GM18499 (cell line): ENCODE measurements around the gene SCUBE1.

Experiments used
- ATAC-seq: cut with Tn5 transposase; IDR thresholded peaks from one replicate; pipeline ENCODE4 v1.9.1; 2021; ENCODE audit warnings: moderate number of reproducible peaks; ENCODE audit not compliant: insufficient read depth, unreplicated experiment

The SCUBE1 gene

DNA sequence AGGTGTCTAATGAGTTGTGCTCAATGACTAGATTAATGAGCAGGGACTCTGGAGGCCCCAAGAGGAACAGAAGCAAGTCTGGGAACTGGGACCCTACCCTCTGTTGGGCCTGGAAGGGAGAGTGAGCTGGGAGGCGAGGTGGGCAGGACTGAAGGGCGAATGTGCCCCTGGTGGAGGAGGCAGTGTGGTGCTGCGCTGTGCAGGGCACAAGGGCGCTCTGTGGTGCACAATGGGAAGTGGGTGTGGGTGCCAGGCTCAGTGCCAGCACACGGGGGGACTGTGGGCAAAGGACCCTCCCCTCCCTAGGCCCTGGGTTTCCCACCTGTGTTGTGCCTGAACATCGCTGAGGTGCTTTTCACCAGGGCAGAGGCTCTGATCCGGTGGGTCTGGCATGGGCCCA, 98.8 kb downstream of the SCUBE1 start:
- ATAC-seq = no peak

GRCh38 chr22:43243324-43243723, 99.8 kb downstream of the SCUBE1 start:
- ATAC-seq = no peak

GRCh38 chr22:43242627-43243026, 100.5 kb downstream of the SCUBE1 start:
- ATAC-seq = no peak

DNA sequence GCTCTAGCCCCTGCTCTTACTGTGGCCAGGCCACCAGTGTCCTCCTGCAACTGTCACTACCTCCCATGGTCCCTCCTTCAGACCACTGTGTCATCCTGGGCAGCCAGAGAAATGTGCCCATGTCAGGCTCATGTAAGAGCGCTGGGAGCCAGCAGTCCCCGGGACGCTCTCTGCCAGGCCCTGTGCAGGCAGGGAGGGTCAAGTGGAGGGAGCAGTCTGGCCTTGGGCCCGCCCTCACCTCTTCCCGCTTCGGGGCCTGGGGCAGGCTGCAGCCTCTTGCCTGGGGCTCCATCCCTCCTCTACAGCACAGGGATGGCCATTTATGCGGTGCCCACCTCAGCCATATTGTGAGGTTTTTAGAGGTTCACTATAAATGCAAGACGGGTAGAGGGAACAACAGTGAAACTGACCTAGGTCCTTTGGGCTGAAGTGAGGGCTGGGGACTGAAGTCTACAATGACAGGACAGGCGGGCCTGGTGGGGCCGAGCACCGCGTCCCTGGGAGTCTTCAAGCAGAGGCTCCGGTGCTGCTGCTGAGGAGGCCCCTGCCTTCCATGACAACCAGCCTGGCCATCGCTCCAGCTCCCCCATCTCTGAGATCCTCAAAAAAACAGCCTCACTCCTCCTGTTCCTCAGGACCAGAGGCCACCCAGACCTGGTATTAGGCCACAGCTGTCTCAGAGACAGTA, 101.3 kb downstream of the SCUBE1 start:
- no peak for ATAC-seq

GRCh38 chr22:43241138-43241597, 102.0 kb downstream of the SCUBE1 start:
- ATAC-seq = no peak

DNA sequence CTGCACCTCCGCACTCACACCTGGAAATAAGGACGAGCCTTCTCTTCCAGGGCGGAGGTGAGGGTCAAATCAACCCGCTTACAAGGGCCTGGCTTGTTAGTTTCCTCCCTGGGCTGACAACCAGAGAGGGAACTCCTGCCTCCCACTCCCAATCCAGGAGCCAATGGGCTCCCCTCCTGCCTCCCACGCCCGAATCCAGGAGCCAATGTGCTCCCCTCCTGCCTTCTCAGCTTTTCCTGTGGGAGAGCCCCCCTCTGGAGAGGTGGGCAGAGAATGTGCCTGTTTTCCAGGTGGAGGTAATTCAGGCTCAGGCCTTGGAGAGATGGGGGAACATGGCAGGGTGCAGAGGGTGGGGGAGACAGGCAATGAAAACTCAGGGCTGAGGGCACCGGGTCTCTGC, 102.6 kb downstream of the SCUBE1 start:
- no peak for ATAC-seq

- ATAC-seq = no peak
Observed at GRCh38 chr22:43239956-43240355, 103.2 kb downstream of the SCUBE1 start.

DNA sequence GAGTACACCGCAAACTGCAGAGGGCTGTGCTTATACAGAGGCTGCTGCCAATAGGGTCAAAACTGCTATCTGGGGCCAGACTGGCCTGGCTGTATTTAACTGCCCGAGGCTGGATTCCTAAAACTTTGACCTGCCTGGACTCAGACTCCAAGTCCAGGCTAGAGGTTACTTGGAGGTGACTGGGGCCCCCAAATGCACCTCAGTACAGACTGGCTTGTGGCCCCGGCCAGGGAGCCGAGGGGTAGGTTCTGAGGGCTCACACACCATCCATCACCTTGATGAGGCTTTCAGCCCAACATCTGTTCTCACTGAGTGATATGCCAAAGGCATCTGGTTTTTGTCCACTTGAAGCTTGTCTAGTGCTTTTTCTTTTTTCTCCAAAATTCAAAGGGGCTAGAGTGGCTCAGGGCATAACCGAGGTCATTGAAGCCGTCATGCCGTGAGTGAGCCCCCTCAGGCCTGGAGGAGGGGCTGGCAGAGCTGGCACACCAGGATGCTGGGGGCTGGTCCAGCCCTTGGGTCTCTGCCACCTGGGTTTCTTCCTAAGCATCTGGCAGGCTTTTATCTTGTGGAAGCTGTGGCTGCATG, 103.9 kb downstream of the SCUBE1 start:
- ATAC-seq = no peak

DNA sequence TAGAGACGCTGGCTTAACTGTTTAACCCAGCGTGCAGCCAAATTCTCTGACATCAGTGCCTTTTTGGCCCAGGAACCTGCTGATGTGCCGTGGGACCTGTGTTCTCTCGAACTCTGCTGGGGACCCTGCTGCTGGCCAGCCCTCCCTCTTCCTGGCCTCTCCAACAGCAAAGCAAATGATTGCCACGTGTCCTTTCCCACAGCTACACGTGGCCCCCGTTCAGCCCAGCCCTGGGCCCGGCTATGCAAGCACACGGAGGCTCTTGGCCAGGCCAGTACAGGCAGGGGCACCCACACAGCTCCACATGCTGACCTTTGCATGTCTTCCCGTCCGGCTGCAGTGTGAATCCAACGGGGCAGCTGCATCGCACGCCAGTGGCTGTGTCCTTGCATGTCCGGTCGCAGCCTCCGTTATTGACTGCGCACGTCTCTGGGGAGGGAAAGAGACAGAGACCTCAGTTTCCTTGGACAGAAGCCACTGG, 104.6 kb downstream of the SCUBE1 start:
- no peak for ATAC-seq

GRCh38 chr22:43237280-43237679, 105.9 kb downstream of the SCUBE1 start:
- no peak for ATAC-seq

DNA sequence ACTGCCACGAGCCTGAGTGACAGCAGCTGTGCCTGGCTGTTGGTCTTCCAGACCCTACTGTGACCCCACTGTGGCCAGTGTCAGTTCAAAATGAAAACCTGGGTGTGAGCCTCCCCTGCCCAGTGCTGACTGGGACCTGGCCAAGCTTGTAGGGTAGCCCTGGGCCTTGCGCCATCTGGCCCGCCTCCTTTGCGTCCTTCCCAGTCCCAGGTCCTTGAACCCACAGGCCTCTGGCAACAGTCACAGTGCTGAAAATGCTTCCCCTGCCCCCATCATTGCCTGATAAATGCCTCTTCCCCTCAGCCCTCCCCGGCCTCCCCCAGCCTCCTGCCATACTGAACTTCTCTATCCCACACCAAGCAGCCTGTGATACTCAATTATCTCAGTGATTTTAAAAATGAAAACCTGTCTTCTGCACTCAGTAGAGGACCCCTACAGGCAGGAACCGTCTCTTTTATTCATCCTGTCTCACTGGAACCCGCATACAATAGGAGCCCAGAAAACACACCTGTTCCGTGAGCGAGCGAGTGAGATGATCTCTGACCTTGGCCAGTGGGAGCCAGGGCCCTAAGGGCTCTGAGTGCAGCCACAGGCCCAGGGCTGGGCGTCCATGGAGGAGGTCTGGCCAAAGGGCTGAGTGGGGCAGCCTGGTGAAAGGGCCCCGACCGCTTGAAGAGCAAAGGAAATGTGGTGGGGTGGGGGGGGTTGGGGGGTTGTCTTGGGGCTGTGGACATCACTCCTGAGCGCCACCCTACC, 106.6 kb downstream of the SCUBE1 start:
- ATAC-seq = no peak

DNA sequence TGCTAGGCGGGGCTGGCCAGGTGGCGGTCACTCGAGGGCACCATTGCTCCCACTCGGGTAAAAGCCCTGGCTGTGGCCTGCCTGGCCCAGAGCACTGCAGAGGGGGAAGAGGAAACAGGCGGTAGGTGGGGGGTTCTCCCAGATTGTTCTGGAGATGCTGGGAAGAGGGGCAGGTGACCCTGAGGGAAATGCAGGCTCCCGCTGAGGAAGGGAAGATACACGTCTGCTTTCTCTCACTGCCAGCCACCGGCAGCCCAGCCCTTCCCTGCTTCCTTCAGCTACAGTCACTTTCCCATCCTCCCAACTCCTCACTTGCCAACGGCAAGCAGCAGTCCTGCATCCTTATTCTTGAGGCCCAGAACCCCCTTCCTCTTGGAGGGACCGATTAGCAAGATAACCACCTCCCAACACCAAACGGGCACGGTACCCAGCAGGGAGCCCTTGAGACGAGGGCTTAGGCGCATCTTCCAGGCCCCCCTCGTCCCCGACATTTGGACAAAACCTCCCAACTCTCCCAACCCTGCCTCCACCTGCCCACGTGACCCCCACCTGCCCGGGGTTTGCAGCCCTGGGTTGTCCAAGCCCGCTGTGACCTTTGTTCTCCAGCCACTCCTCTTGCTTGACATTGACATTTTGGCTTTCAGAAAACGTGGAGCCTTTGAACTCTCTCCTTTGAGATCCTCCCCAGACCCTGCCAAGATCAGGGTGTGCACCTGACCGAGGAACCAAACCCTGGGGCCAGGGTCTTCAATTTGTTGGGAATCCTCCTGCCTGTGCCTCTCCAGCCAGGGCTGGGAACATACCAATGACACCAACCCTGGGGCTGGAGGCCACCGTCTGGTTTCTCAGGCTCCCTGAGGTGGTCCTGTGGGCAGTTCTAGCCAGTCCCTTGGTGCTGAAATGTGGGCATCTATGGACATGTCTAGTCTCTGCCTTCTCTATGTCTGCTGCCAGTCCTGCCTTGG, 107.4 kb downstream of the SCUBE1 start:
- ATAC-seq = no peak

DNA sequence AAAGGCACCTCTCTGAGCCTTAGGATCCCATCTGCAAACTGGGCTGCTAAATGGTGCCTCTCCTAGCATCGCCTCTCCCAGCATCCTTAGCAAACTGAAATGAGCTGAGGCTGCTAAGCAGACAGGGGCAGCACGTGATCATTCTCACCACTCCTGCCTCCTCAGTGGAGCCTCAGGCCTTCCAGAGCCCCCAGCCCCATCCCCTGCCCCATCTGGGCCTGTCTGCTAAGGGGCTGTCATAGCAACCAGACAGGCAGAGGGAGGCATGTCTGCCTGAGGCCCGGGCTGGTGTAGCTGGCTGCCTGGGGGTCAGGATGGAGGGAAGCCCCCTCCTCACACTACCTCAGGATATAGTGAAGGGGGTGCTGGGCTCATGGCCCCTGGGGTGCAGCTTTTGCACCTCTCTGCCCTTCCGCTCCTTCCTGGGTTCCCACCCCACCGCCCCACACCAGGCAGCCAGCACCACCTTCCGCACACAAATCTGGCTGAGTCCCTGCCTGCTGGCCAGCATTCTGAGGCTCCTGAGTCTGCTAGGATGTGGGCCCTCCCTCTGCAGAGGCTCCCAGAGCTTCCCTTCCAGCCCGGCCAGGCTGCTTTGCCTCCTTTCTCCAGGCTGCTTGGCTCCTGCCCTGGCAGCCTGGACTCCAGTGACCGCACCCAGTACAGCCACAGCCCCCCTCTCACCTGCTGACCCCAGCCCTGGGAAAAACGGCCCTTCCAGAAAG, 108.7 kb downstream of the SCUBE1 start:
- no peak for ATAC-seq

- no peak for ATAC-seq
Observed at GRCh38 chr22:43233529-43233928, 109.6 kb downstream of the SCUBE1 start.

- ATAC-seq = no peak
Observed at GRCh38 chr22:43232445-43232844, 110.7 kb downstream of the SCUBE1 start.

DNA sequence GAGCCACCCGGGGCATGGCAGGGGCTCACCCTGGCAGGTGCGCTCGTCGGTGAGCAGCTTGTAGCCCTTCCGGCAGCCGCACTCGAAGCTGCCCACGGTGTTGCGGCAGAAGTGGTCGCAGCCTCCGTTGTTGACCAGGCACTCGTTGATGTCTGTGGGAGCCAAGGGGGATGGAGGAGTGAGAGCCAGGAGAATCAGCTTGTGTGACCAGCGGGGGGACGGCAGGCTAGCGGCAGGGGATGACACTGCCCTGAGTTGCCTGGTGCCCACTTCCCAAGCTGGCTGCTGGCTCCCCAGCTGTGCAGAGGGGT, 111.5 kb downstream of the SCUBE1 start:
- no peak for ATAC-seq

DNA sequence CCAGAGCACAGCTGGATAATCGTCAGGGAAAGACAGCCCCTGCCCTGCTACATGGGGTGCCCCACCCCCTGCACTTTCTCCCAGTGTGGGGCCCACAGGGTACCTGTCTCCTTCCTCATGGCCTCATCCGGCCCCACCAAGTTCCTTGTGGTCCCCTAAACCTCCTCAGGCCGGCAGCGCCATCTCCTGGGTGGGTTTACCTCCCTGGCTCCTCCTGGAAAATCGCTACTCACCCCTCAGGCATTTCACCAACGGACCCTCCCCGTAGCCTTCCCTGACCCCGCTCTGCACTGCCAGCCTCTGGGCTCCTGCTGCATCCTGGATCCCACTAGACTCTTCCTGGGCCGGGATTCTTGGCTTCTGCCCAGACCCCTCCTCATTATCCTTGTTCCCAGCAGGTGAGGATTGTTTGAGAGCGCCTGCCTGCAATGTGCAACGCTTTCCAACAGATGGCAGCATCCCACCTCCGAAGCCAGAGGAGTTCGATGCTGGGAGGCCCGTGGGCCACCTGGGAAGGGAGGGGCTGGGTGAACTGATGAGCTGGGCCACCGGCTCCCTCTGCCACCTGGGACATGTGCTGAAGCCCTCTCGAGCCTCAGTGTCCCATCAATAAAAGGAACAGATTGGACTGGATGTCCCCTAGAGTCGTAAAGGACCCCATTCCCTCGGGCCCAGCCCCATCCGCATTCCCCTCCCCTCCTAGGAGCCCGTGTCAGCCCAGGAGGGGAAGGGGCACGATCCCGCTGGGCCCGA, 112.0 kb downstream of the SCUBE1 start:
- no peak for ATAC-seq

- ATAC-seq = no peak
Observed at GRCh38 chr22:43230571-43230970, 112.6 kb downstream of the SCUBE1 start.

DNA sequence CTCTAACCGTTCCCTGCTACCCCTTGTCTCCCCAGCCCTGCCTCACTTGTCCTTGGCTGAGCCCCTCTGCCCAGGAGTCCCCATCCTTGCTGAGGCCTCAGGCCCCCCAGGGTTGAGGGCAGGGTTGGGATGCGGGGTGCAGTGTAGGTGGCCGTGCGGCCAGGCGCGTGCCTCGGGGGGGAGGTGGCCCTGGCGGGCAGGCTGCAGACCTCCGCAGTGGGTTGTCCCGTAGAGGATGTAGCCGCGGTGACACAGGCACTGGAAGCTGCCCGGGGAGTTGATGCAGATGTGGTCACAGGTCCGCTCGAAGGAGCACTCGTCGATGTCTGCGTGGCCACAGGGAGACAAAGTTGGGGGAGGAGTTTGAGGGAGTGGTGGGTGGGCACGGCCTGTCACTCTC, 114.3 kb downstream of the SCUBE1 start:
- no peak for ATAC-seq
